ENCODE measurements around the gene TMIGD3. TPM values are rescaled to one million over a fixed set of nuclear protein-coding genes. Genes with fewer than 3 reads are reported as not detected.

The TMIGD3 gene
- total and polyA plus RNA-seq, 2 donors (not counting 1 experiment from before 2014, with no cell fraction given), result 0.19 TPM; not detected in 1

DNA sequence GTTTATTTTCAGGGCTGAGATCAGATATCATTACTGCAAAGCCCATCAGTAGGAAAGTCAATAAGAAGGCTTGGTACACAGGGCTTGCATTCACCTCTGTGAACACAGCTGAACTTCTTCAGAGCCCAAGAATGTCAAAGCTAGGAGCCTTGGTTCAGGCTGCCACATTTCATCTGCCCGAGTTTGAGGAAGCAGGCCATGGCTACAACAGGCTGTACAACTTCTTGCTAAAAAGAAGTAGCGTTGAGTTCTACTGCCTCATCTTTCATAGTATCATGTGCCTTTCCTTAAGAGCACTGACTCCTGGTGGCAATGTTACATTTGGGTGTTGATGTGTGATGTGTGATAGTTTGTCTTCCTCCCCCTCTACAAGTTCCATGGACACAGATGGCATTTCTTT lies 19.6 kb downstream of the TMIGD3 start:
- TF ChIP-seq CTCF (IDR thresholded peaks at IDR 0.05) (no peak), EZH2 (IDR thresholded peaks at IDR 0.05; ENCODE audit: borderline replicate concordance, insufficient read depth, low read depth, low read length, poor library complexity, severe bottlenecking) (no peak)
- POLR2A ChIA-PET, result no interaction called here
- H3K4me1 ChIP-seq (ENCODE audit: control insufficient read depth in 2 of 2, insufficient read depth in 2 of 2, low read length in 2 of 2), result peaks cover 18 to 22% of the 10 kb centered on the region in 2 donors
- Mint-ChIP-seq H3K9me3 (ENCODE audit: insufficient read depth) (no peaks in the 10 kb centered on the region), H3K4me1 (peaks cover 23% of the 10 kb centered on the region), H3K27ac (no peak overlapping the region), H3K4me3 (no peak overlapping the region), H3K27me3 (no peaks in the 10 kb centered on the region)
- H3K9me3 ChIP-seq (ENCODE audit: control extremely low read depth in 1 of 3, control insufficient read depth in 2 of 3, insufficient read depth in 1 of 3, low read length in 2 of 3), result no peaks in the 10 kb centered on the region
- no peak for DNase-seq
- CTCF ChIA-PET, result interaction anchor here (0.7 to 14.7 kb wide), 5 partner anchors 9 to 284 kb away, joined by 3 to 276 read pairs (median 32); partner anchors contain the start of genes ADORA3 and TMIGD3
- H3K36me3 ChIP-seq (replicated peaks in 1 of 2; ENCODE audit: control extremely low read depth in 1 of 2, control insufficient read depth in 1 of 2, extremely low read depth in 1 of 2, insufficient read depth in 2 of 2, low read length in 1 of 2), result peaks cover 0 to 1% of the 10 kb centered on the region in 2 experiments
- ATAC-seq (ENCODE audit: low read depth), result no peak
- 71% methylated on average over 1 of the region's 2 CpGs for WGBS (ENCODE audit: insufficient coverage)
- intact Hi-C loops (cut with micrococcal nuclease), result no loop called here
- H3K79me2 ChIP-seq (ENCODE audit: control insufficient read depth, insufficient read depth, low read length), result no peaks in the 10 kb centered on the region
- H3K4me2 ChIP-seq (replicated peaks; ENCODE audit: low read depth, low read length, poor library complexity, severe bottlenecking), result no peak overlapping the region
- no peak overlapping the region for H3K4me3 ChIP-seq (ENCODE audit: control extremely low read depth in 1 of 5, extremely low read depth in 1 of 5, insufficient read depth in 1 of 5, low read depth in 2 of 5, low read length in 4 of 5)
- no peaks in the 10 kb centered on the region for H3K27me3 ChIP-seq (replicated peaks in 1 of 4; ENCODE audit: control extremely low read depth in 1 of 4, control insufficient read depth in 3 of 4, insufficient read depth in 4 of 4, low read length in 3 of 4)
- no peak overlapping the region for H2AFZ ChIP-seq (ENCODE audit: insufficient read depth, low read depth, low read length, poor library complexity, severe bottlenecking)
- no peak overlapping the region for H3K27ac ChIP-seq (ENCODE audit: low read length in 2 of 2)
- no peak overlapping the region for H3K9ac ChIP-seq (ENCODE audit: low read length)
- H4K20me1 ChIP-seq (ENCODE audit: control insufficient read depth, insufficient read depth, low read length, poor library complexity, severe bottlenecking), result no peaks in the 10 kb centered on the region

- peaks cover 0 to 8% of the 10 kb centered on the region in 2 experiments for H3K36me3 ChIP-seq (replicated peaks in 1 of 2; ENCODE audit: control extremely low read depth in 1 of 2, control insufficient read depth in 1 of 2, extremely low read depth in 1 of 2, insufficient read depth in 2 of 2, low read length in 1 of 2)
- H3K4me2 ChIP-seq (replicated peaks; ENCODE audit: low read depth, low read length, poor library complexity, severe bottlenecking), result no peak overlapping the region
- ChIA-PET CTCF (interaction anchor here (1.4 to 14.7 kb wide), 7 partner anchors 14 to 284 kb away, joined by 5 to 276 read pairs (median 13); partner anchors contain the start of genes ADORA3 and TMIGD3), POLR2A (interaction anchor here (1.8 kb wide), 1 partner anchor 25 kb away, joined by 5 read pairs; no protein-coding TSS in a partner anchor)
- 60% methylated on average over 1 of the region's 3 CpGs for WGBS (ENCODE audit: insufficient coverage)
- H4K20me1 ChIP-seq (ENCODE audit: control insufficient read depth, insufficient read depth, low read length, poor library complexity, severe bottlenecking), result no peaks in the 10 kb centered on the region
- H3K4me3 ChIP-seq (ENCODE audit: control extremely low read depth in 1 of 5, extremely low read depth in 1 of 5, insufficient read depth in 1 of 5, low read depth in 2 of 5, low read length in 4 of 5), result no peak overlapping the region
- no peaks in the 10 kb centered on the region for H3K9me3 Mint-ChIP-seq (ENCODE audit: insufficient read depth)
- no peaks in the 10 kb centered on the region for H3K27me3 ChIP-seq (replicated peaks in 1 of 4; ENCODE audit: control extremely low read depth in 1 of 4, control insufficient read depth in 3 of 4, insufficient read depth in 4 of 4, low read length in 3 of 4)
- TF ChIP-seq CTCF (IDR thresholded peaks at IDR 0.05) (no peak), EZH2 (IDR thresholded peaks at IDR 0.05; ENCODE audit: borderline replicate concordance, insufficient read depth, low read depth, low read length, poor library complexity, severe bottlenecking) (no peak)
- H3K4me1 Mint-ChIP-seq, result peaks cover 30% of the 10 kb centered on the region
- H3K4me3 Mint-ChIP-seq, result no peak overlapping the region
- intact Hi-C loops (cut with micrococcal nuclease), result no loop called here
- H2AFZ ChIP-seq (ENCODE audit: insufficient read depth, low read depth, low read length, poor library complexity, severe bottlenecking), result no peak overlapping the region
- DNase-seq (no peak), ATAC-seq (ENCODE audit: low read depth) (no peak)
- peaks cover 3% of the 10 kb centered on the region for H3K79me2 ChIP-seq (ENCODE audit: control insufficient read depth, insufficient read depth, low read length)
- H3K27ac Mint-ChIP-seq, result no peak overlapping the region
- peaks cover 22 to 27% of the 10 kb centered on the region in 2 donors for H3K4me1 ChIP-seq (ENCODE audit: control insufficient read depth in 2 of 2, insufficient read depth in 2 of 2, low read length in 2 of 2)
- H3K9me3 ChIP-seq (ENCODE audit: control extremely low read depth in 1 of 3, control insufficient read depth in 2 of 3, insufficient read depth in 1 of 3, low read length in 2 of 3), result no peaks in the 10 kb centered on the region
- no peak overlapping the region for H3K9ac ChIP-seq (ENCODE audit: low read length)
- H3K27ac ChIP-seq (ENCODE audit: low read length in 2 of 2), result no peak overlapping the region
- no peaks in the 10 kb centered on the region for H3K27me3 Mint-ChIP-seq
Measured at GRCh38 chr1:111483166-111483565, 20.3 kb downstream of the TMIGD3 start.
